ENCODE results near the gene LRRC42.

LRRC42 gene

DNA sequence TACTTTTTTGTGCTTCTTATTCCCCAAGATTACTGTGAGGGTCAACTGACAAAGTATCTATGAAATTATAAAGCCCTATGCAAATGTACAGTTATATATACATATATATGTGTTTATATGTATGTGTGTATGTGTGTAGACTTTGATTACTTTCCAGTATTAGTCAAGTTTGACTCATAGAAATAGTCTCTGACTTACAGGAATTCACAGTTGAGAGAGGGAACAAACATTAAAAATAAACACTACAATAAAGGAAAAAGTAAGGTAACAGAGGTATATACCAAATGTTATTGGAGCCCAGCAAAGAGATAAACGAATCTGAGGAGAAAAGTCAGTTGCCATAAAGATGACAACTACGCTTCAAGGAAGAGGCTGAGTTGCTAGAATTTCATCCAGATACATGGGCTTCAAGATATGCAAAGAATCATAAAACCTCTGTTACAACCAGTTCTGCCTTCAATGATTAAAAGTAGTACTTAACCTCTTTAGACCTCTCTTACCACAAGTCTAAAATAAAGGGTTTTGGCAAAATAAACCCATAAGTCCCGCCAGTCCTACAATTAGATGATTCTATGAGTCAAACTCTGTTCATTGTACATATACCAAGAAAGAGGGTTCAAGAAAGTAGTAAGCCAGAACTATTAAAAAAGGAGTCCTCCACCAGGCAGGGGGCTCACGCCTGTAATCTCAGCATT lies 7.9 kb upstream of the LRRC42 start:
- FAIRE-seq (no peak), DNase-seq (ENCODE audit: low spot score) (no peak)

DNA sequence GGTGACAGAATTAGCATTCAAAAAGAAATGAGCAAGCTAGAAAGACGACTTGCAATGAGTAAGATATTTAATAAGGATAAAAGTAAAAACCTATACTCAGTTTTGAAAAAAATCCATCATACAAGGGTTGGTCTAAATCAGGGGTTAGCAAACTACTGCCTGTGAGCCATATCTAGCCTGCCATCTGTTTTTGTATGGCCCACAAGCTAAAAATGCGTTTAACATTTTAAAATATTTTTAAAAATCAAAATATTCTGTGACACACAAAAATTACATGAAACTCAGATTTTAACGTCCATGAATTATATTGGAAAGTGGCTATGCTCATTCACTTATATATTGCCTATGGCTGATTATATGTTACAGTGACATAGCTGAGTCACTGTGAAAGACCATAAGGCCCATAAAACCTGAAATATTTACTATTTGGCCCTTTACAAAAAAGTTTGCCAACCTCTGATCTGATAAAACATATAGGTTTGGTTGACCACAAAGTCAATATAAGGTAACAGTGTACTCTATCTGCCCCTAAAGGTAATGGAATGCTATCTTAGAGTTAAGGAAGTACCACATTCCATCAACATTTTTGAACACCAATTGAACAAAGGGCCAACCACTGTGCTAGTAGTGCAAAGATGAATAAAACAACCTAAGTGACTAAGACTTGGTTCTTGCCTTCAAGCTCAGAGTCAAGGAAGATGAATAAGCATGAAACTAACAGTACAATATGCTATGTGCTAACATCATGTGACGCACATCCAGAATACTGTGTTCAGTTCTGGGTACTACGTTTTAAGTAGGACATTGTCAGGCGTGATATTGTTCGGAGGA lies 3.8 kb upstream of the LRRC42 start:
- no peak for FAIRE-seq
- DNase-seq (ENCODE audit: low spot score): no peak

DNA sequence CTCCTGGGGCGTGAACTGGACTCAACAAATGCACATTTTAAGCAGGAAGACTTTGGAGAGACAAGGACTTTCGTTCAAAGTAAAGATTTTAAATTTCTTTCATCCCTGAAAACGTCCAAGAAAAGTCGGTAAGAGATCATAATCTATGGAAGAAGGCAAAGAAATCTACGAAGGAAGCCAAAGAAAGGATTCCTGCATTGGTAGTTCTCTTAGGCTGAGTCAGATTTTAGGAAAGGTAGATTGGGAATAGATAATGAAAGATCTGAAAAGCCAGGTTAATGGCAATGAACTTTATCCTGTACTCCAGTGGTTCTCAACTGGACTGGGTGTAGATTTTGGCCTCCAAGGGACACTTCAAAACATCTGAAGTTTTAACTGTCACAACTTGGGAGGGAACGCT lies 3.1 kb upstream of the LRRC42 start:
- DNase-seq (ENCODE audit: low spot score) (no peak), FAIRE-seq (no peak)

DNA sequence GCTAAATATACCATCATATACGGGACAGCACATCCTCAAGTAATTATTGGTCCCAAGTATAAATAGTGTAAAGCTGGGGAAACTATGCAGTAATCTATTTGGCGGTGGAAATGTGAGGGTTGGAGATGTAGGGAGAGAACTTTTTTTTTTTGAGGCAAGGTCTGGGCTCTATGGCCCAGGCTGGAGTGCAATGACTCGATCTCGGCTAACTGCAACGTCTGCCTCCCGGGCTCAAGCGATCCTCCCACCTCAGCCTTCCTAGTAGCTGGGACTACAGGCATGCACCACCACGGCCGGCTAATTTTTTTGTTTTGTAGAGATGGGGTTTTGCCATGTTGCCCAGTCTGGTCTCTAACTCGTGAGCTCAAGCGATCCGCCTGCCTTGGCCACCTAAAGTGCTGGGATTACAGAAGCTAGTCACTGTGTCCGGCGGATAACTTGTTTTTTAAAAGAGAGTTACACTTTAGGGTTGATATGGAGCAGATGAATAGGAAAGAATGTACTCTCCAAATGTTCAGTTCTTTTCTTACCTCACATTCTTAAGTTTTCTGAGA lies 2.6 kb upstream of the LRRC42 start:
- no peak for DNase-seq (ENCODE audit: low spot score)
- no peak for FAIRE-seq

DNA sequence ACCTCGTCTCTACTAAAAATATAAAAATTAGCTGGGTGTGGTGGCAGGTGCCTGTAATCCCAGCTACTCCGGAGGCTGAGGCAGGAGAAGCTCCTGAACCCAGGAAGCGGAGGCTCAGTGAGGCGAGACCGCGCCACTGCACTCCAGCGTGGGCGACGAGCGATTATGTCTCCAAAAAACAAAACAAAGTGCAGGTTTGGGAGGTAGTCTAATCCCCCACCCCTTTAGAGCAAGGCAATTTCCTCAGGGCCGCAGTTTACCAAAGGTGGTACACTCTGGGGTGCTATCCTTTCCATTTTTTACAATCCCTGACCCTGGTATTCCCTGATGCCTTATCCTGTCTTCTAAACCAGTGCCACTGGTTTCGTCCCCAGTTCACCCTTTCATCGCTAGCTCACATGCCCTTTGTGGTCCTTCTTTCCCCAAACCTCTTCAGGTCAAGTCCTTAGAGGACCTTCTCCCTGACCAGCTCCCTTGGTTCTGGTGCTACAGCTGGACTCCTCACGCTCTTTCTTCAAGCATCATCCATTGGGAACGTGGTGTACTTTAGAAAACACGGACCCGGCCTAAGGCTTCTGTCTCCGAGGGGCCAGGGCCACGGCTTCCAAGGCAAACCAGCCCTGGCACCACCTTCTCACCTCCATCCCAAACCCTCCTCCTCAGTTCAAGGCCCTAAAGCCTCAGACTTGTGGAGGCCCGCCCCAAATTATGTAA lies 1.5 kb upstream of the LRRC42 start:
- no peak for DNase-seq (ENCODE audit: low spot score)
- FAIRE-seq: no peak

DNA sequence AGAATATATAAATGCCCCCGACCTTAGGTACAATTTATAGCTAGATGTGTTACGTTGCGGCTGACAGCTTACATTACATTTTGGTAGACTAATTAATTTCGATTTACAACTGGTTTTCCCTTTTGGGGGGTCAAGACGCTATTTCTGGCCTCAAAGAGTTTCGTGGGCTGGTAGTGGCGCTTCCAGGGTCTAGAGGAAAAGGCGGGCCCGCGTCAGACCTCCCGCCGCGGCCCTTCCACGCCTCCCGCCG lies 1.0 kb upstream of the LRRC42 start:
- FAIRE-seq: no peak
- no peak for DNase-seq (ENCODE audit: low spot score)

DNA sequence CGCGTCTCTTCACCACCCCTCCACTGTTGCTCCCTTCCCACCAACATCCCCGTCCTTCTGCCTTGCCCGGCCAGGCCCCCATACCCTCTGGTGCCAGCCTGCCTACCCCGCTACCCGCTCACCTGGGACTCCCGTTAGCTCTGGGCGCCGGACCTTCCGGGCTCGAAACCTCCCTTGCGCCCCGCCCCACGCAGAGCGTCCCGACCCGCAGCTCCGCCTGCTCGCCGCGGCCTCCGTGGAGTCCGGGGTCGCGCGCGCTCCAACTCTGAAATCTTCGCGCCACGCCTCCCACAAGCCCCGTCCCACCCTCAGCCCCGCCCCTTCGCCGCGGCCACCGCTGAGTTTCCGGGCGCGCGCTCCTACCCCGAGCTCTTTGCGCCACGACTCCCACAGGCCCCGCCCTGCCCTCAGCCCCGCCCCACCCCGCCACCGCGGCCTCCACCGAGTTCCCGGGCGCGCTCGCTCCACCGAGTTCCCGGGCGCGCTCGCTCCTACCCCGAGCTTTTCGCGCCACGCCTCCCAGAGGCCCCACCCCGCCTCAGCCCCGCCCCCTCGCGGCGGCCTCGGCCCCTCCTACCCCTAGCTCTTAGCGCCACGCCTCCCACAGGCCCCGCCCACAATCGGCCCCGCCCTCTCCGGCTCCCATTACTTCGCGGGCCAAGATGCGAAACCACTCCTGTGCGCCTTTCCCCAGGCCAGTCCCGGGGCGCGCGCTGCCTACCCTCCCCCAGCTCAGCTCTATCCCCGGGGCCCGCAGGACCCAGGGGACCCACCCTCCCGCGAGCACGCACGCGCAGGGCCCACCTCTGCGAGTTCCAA lies 508 bp upstream of the LRRC42 start, which contains the start of gene IFT25:
Gene IFT25, minus strand, starts transcription at position 267 of the 819 bp plus-strand sequence. CDS start 5,617 bp downstream, outside the sequence.
- DNase-seq (ENCODE audit: low spot score) (peak; percentile 95), FAIRE-seq (peak; percentile 27)

DNA sequence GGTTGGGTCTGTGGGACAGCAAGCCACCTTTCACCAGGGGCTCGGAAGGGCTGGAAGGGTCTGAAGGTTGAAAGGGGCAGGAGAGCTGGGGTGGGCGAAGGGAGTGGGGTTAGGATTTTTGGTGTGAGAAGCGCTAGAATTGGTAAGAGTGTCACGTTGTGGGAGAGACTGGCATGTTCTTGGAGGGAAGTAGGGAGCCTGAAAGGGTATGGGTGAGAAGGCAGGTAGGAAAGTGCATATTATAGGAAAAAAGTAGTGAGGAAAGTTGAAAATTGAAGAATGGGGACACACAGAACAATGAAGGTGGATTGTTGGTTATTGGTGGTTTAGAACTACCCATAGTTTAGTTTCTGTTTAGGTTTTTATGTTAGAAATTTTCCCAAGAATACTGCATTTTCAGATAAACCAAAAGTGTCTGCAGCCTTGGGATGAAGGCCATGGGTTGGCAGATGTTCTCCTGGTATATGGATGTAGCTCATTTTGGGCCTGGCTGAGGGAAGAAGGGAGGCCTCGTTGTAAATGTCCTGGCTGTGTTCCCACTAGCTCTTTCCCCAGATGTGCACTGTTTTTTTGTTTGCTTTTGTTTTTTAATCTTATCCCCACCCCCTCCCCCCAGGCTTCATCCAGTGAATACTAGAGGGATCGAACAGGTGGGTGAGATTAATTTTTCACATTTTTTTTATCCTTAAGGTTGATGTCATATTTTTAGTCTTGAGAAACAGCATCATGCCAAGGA lies 1.2 kb downstream of the LRRC42 start:
- no peak for DNase-seq (ENCODE audit: low spot score)
- no peak for FAIRE-seq

DNA sequence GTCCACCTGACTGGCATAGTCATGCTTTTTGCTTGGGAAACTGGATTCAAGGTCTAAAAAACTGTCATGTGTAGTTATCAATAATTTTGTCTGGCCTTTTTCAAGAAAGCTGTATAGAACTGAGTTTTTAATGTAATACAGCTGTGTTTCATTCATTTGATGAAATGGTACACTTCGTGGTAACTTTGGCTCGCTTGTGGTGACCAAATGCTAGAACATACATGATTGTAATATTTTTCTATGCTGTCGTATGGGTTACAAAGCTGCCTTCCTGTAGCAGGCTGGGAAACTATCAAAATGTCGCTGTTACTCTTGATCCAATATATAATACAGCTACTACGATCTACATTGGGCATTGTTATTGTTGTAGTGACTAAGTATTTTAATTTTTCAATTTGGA lies 2.1 kb downstream of the LRRC42 start:
- no peak for FAIRE-seq
- DNase-seq (ENCODE audit: low spot score): no peak

DNA sequence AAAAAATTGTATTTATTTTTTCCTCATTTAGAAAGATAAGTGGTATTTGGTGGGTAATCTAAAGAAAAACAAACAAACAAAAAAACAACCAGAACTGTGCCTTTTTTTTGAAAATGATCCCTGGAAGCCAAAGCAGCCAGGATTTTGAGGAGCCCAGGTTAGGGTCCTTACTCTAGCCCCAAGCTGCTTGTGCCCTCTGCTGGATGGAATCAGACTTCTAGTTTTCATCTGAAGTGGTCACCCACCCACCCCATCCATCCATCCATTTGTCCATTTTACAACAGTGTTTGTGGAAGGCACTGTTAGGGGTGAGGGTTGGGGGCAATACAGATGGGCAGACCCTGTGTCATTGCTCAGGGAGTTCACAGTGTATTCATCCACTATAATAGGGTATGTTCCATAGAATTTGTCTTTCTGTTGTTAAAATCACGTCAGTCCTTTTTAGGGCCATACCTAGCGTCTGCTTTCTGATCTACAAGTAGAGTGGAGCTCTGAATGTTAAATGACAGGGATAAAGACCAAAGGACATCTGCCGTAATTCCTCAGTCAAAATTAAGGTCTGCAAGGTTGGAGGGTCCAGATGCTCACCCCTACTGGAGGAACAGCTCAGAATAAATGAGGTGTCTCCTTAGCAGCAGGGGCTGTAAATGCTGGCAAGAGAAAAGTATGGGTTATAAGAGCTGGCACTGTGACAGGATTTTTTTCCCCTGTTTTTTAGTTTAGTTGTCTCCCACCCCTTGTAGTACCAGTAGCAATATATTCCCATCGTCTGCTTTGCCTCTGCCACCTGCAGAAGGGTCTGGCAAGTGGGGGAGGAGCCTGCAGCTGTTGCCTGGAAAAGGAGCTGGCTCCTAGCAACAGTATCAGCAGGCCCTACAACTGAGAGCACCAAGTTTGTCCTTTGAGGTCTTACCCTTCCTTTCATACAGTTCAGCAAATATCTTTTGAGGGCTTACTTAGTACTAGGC lies 3.2 kb downstream of the LRRC42 start:
- FAIRE-seq: no peak
- no peak for DNase-seq (ENCODE audit: low spot score)

DNA sequence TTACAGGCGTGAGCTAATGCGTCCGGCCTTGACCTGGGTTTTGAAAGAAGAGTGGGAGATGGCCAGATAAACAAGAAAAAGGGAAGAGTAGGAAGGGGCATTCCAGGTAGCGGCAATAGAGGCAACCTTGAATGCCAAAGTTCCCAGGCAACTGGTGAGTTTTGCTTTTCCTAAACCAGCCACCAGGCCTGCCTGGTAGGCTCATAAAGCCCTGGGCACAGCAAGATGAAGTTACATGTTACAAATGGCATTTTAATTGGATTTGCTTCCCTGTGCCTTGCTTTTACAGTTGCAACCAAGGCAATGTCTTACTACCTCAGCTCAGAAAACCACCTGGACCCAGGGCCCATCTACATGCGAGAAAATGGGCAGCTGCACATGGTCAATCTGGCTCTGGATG lies 5.5 kb downstream of the LRRC42 start:
- DNase-seq (ENCODE audit: low spot score): no peak
- FAIRE-seq: no peak

DNA sequence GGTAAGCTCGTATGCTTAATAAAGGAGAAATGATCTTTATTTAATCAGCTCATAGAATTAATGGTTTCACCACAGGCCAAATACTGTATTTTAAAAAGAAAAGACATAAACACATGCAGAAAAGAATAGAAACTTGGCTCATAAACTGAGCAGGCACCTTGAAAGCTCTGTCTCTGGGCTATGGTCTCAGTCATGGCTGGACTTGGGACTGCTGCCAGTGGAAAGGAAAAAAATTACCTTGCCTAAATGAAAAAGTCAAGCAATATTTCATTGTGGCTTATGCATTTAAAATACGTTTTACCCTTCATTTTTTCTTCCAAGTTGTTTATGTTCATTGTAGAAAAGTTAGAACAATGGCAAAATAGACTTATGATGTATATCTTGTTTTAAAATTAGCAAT lies 8.0 kb downstream of the LRRC42 start:
- DNase-seq (ENCODE audit: low spot score): no peak
- no peak for FAIRE-seq

DNA sequence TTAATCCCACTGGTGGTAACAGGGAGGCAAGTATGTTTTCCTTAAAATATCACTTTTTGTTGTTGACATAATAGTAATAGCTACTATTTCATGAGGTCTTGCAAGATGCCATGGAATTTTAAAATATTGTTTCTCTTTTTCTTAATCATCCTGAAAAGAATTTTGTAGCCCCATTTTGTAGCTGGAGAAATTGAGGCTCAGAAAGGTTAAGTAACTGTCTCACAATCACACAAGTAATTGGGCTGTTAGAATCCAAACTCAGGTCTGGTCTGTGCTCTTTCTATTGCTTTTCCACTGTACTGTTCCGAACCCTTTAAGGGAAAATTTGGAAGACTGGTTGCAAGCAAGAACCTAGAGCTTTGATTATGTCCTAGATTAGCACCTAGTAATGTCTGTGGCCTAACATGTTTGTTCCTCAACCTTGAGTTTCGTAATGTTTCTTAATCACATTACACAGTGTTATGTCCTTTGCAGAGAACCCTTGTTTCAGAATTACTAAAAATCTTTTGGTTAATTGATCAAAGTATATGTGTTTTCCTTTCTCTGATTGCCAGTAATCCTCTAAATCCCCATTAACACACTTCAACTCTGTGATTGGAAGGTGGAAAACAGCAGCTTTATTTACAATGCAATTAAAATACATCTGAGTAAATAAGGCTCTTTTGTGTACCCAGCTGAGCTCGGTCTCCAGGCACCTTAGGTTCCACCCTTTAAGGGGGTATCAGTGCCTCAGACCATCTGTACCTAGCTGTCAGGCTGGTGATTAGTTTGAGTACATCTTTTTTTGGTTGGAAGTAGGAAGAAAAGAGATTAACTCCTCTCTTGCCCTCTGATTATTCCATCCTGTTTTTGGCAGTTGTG lies 10.4 kb downstream of the LRRC42 start:
- DNase-seq (ENCODE audit: low spot score): no peak
- no peak for FAIRE-seq

DNA sequence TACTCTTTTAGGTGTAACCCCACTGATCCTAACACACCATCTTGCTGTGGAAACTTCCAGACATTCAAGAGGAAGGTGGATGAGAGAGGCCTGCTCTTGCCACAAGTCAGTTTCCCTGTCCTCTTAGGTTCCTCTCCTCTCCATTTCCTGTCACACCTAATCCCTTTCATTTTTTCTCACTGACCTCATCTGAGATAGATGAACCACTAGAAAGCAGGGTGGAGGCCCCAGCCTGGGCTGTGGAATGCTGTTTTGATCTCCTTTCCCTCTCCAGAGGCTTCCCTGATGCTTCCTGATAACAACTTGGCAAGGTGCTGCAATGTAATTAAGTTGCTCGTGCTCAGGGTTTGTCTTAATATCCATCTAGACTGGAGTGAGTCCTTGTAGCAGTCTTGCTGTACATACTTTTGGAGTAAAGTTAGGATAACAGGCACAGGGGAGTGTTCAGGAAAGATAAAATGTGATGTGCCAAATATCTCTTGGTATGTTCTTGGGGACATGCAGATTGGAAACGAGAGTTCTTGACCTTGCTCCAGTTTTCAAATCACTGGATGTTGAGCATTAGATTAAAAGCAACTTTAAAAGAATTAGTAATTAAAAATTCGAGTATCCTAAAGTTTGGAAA lies 11.2 kb downstream of the LRRC42 start:
- FAIRE-seq: no peak

DNA sequence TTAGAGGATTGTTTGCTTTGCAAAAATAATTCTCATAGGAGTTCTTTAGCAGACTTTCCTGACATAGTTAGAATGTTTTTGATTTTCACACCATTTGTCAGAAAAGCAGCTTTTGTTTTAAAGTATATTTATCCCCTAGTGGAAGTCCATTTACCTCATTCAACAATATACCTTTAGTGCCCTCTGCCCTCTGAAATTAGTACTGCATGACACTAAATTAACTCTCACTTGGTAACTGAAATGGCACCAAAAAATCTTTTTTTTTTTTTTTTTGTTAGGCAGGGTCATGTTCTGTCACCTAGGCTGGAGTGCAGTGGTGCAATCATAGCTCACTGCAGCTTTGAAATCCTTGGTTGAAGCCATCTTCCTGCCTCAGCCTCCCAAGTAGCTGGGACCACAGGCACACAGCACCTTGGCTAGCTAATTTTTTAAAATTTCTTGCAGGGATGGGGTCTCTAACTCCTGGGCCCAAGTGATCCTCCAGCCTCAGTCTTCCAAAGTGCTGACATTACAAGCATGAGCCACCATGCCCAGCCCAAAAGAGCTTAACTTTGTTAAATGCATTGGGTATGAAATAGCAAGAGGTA lies 13.6 kb downstream of the LRRC42 start:
- DNase-seq (ENCODE audit: low spot score) (no peak), FAIRE-seq (no peak)

More for the DNA sequence above, 11.2 kb downstream of the LRRC42 start:
- DNase-seq (ENCODE audit: low spot score): peak; percentile 67

DNA sequence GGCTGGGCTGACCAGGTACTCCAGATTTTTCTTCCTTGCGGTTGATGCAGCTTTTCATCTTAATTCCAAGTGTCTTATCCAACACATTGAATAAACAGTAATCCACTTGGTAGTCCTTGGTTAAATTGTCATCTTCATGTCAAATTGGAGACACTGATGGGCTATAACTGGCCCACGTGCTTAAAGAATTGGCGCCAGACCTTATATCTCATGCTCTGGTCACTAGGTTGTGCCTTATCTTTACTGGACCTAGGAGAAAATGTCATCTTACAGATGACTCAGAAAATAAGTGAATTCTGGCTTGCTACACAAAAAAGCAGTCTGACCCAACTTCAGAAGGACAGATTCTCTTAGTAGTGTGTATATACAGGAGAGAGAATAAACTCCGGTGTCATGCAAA lies 16.2 kb downstream of the LRRC42 start:
- FAIRE-seq: no peak
- DNase-seq (ENCODE audit: low spot score): no peak

DNA sequence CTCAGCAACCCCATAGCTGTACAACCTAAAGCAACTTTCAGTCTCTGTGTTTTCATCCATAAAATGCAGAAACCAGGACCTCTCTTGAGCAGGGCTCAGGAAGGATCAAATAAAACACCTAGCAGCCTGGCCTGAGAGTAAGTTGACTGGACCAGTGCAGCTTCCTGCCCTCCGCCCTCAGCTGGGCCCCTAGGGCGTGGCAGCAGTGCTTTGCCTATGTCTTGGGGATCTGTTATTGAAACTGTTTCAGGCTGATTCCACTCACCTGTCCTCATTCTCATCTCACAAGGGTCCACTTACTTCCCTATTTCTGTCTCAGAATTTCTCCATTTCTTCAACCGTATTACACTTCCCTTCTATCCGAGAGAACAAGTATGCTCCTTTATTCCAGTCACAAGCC lies 17.3 kb downstream of the LRRC42 start:
- no peak for DNase-seq (ENCODE audit: low spot score)
- no peak for FAIRE-seq

DNA sequence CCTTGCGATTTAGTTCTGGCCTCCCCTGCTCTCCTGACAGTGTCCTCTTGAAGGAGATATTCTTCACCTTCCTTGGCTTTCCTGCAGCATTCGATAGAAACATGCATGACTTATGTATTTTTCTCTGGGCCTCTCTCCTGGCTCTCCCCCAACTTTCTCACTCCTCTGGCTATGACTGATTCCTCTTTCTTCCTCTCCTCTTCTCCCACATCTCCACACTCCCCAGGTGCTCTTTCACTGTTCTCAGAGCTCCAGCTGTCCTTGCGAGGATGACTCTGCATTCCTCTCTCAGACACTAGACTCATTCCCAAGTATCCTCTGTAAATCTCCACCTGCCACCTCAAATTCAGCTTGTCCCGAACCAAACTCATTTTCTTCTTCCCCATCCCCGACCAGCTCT lies 18.0 kb downstream of the LRRC42 start:
- FAIRE-seq (no peak), DNase-seq (ENCODE audit: low spot score) (no peak)
